Stimulated activated naive CD8-positive, alpha-beta T cell treated with anti-CD3 and anti-CD28 coated beads, Interleukin-15, amount 100 ng/mL, for 72 hours (primary cell): ENCODE measurements around the gene ABCA4.
"Not testable (repeated sequence)": the region's sequence is repeated elsewhere in the genome, so short reads cannot be mapped to it uniquely, and the experiment has no call there.

Experiments
- ATAC-seq: fragments of 150-1000 bp; cut with Tn5 transposase; 2 replicates; pipeline ENCODE4 v1.10.0; 2021; ENCODE audit warnings: mild to moderate bottlenecking, moderate library complexity
- DNase-seq, 2 donors: peaks; one replicate each; pipeline ENCODE4 v3.0.0; 2021 to 2022
- H3K27ac Mint-ChIP-seq, 2 donors: one replicate each; pipeline ENCODE4 v1.8.0; 2022; ENCODE audit warnings: mild to moderate bottlenecking in 2 of 2, mixed read lengths in 2 of 2, moderate library complexity in 2 of 2
- H3K27me3 Mint-ChIP-seq: one replicate; pipeline ENCODE4 v1.8.0; 2022; ENCODE audit warnings: mixed read lengths
- H3K4me1 Mint-ChIP-seq: one replicate; pipeline ENCODE4 v1.8.0; 2022; ENCODE audit warnings: mild to moderate bottlenecking, mixed read lengths
- H3K4me3 Mint-ChIP-seq, 2 donors: one replicate each; pipeline ENCODE4 v1.8.0; 2022; ENCODE audit warnings: mild to moderate bottlenecking in 2 of 2, mixed read lengths in 2 of 2, moderate library complexity in 1 of 2
- H3K9me3 Mint-ChIP-seq, 2 donors: one replicate each; pipeline ENCODE4 v1.8.0; 2022; ENCODE audit warnings: mixed read lengths in 2 of 2

ABCA4 gene

GRCh38 chr1:94011129-94011528 is 109.8 kb downstream of the ABCA4 start:
- no peak for DNase-seq
- Mint-ChIP-seq H3K9me3 (no peaks in the 10 kb centered on the region), H3K27ac (no peak overlapping the region), H3K4me3 (no peak overlapping the region), H3K4me1 (no peaks in the 10 kb centered on the region), H3K27me3 (peaks cover 6% of the 10 kb centered on the region)
- peak; percentile 24 for ATAC-seq

- Mint-ChIP-seq H3K27me3 (peaks cover 15% of the 10 kb centered on the region), H3K27ac (peak overlapping the region in 1 of 2 donors; percentile 28), H3K4me3 (no peak overlapping the region), H3K4me1 (no peaks in the 10 kb centered on the region), H3K9me3 (no peaks in the 10 kb centered on the region)
- DNase-seq (no peak), ATAC-seq (no peak)
Observed at GRCh38 chr1:94009304-94009703, 111.6 kb downstream of the ABCA4 start.

- DNase-seq (no peak), ATAC-seq (no peak)
- H3K27me3 Mint-ChIP-seq, result peaks cover 20% of the 10 kb centered on the region
- H3K9me3 Mint-ChIP-seq, result no peaks in the 10 kb centered on the region
- no peak overlapping the region for H3K4me3 Mint-ChIP-seq
- H3K4me1 Mint-ChIP-seq, result no peaks in the 10 kb centered on the region
- H3K27ac Mint-ChIP-seq, result no peak overlapping the region
Observed at GRCh38 chr1:94006604-94007003, 114.3 kb downstream of the ABCA4 start.

GRCh38 chr1:94004924-94005323 is 116.0 kb downstream of the ABCA4 start:
- H3K27ac Mint-ChIP-seq, result no peak overlapping the region

GRCh38 chr1:94002046-94002787 is 118.7 kb downstream of the ABCA4 start:
- no peaks in the 10 kb centered on the region for H3K9me3 Mint-ChIP-seq
- H3K27ac Mint-ChIP-seq, result no peak overlapping the region
- peaks cover 32% of the 10 kb centered on the region for H3K27me3 Mint-ChIP-seq
- no peak overlapping the region for H3K4me3 Mint-ChIP-seq
- ATAC-seq (peak; percentile 21), DNase-seq (no peak)
- no peaks in the 10 kb centered on the region for H3K4me1 Mint-ChIP-seq

More at GRCh38 chr1:94004924-94005323, 116.0 kb downstream of the ABCA4 start:
- no peaks in the 10 kb centered on the region for H3K9me3 Mint-ChIP-seq
- no peaks in the 10 kb centered on the region for H3K4me1 Mint-ChIP-seq
- H3K27me3 Mint-ChIP-seq, result peaks cover 32% of the 10 kb centered on the region
- no peak overlapping the region for H3K4me3 Mint-ChIP-seq
- no peak for ATAC-seq
- no peak for DNase-seq

GRCh38 chr1:94001397-94002045 is 119.4 kb downstream of the ABCA4 start:
- DNase-seq (no peak), ATAC-seq (no peak)
- Mint-ChIP-seq H3K27ac (no peak overlapping the region), H3K9me3 (no peaks in the 10 kb centered on the region), H3K27me3 (peaks cover 32% of the 10 kb centered on the region), H3K4me1 (no peaks in the 10 kb centered on the region), H3K4me3 (no peak overlapping the region)

- H3K27ac Mint-ChIP-seq, result peak overlapping the region in 1 of 2 donors; percentile 72
Observed at GRCh38 chr1:94000510-94001282, 120.3 kb downstream of the ABCA4 start.

GRCh38 chr1:93999840-94000415 is 121.0 kb downstream of the ABCA4 start:
- no peak overlapping the region for H3K4me3 Mint-ChIP-seq
- no peaks in the 10 kb centered on the region for H3K9me3 Mint-ChIP-seq
- peaks cover 43% of the 10 kb centered on the region for H3K27me3 Mint-ChIP-seq
- DNase-seq (no peak), ATAC-seq (no peak)
- no peaks in the 10 kb centered on the region for H3K4me1 Mint-ChIP-seq
- H3K27ac Mint-ChIP-seq, result no peak overlapping the region

More at GRCh38 chr1:94000510-94001282, 120.3 kb downstream of the ABCA4 start:
- H3K9me3 Mint-ChIP-seq, result no peaks in the 10 kb centered on the region
- H3K4me1 Mint-ChIP-seq, result no peaks in the 10 kb centered on the region
- H3K27me3 Mint-ChIP-seq, result peaks cover 37% of the 10 kb centered on the region
- no peak overlapping the region for H3K4me3 Mint-ChIP-seq
- no peak for DNase-seq
- ATAC-seq, result peak; percentile 9

GRCh38 chr1:93998532-93998931 is 122.4 kb downstream of the ABCA4 start:
- ATAC-seq, H3K9me3 Mint-ChIP-seq, H3K27ac Mint-ChIP-seq, DNase-seq, H3K4me3 Mint-ChIP-seq, H3K4me1 Mint-ChIP-seq: not testable (repeated sequence)
- peaks cover 46% of the 10 kb centered on the region for H3K27me3 Mint-ChIP-seq

- ATAC-seq, result no peak
- no peak for DNase-seq
- H3K9me3 Mint-ChIP-seq, result no peaks in the 10 kb centered on the region
- H3K4me3 Mint-ChIP-seq, result no peak overlapping the region
- no peak overlapping the region for H3K27ac Mint-ChIP-seq
- peaks cover 5% of the 10 kb centered on the region for H3K4me1 Mint-ChIP-seq
- peaks cover 49% of the 10 kb centered on the region for H3K27me3 Mint-ChIP-seq
Observed at GRCh38 chr1:93997756-93998155, 123.2 kb downstream of the ABCA4 start.

GRCh38 chr1:93995837-93996536 is 125.0 kb downstream of the ABCA4 start:
- Mint-ChIP-seq H3K27me3 (peaks cover 52% of the 10 kb centered on the region), H3K4me1 (peaks cover 6% of the 10 kb centered on the region), H3K27ac (no peak overlapping the region), H3K4me3 (no peak overlapping the region), H3K9me3 (no peaks in the 10 kb centered on the region)
- ATAC-seq (peak; percentile 54), DNase-seq (no peak)

GRCh38 chr1:93993731-93994130 is 127.2 kb downstream of the ABCA4 start:
- no peak overlapping the region for H3K27ac Mint-ChIP-seq
- no peak for ATAC-seq
- no peaks in the 10 kb centered on the region for H3K9me3 Mint-ChIP-seq
- no peak for DNase-seq
- H3K27me3 Mint-ChIP-seq, result peaks cover 67% of the 10 kb centered on the region
- no peak overlapping the region for H3K4me3 Mint-ChIP-seq
- H3K4me1 Mint-ChIP-seq, result peaks cover 6% of the 10 kb centered on the region

GRCh38 chr1:93992954-93993353 is 128.0 kb downstream of the ABCA4 start:
- DNase-seq, result no peak
- H3K27ac Mint-ChIP-seq, result no peak overlapping the region
- no peak overlapping the region for H3K4me3 Mint-ChIP-seq
- no peaks in the 10 kb centered on the region for H3K9me3 Mint-ChIP-seq
- no peak for ATAC-seq
- peaks cover 69% of the 10 kb centered on the region for H3K27me3 Mint-ChIP-seq
- H3K4me1 Mint-ChIP-seq, result peaks cover 6% of the 10 kb centered on the region

- peaks cover 69% of the 10 kb centered on the region for H3K27me3 Mint-ChIP-seq
- DNase-seq (no peak), ATAC-seq (no peak)
- peaks cover 6% of the 10 kb centered on the region for H3K4me1 Mint-ChIP-seq
- no peak overlapping the region for H3K27ac Mint-ChIP-seq
- H3K9me3 Mint-ChIP-seq, result no peaks in the 10 kb centered on the region
- H3K4me3 Mint-ChIP-seq, result no peak overlapping the region
Observed at GRCh38 chr1:93992190-93992589, 128.8 kb downstream of the ABCA4 start.

GRCh38 chr1:93991271-93991670 is 129.7 kb downstream of the ABCA4 start:
- Mint-ChIP-seq H3K4me1 (peaks cover 6% of the 10 kb centered on the region), H3K4me3 (no peak overlapping the region), H3K27ac (no peak overlapping the region), H3K9me3 (no peaks in the 10 kb centered on the region), H3K27me3 (peaks cover 69% of the 10 kb centered on the region)
- no peak for DNase-seq
- no peak for ATAC-seq
